ENCODE measurements around the gene VPS16.

The VPS16 gene

DNA sequence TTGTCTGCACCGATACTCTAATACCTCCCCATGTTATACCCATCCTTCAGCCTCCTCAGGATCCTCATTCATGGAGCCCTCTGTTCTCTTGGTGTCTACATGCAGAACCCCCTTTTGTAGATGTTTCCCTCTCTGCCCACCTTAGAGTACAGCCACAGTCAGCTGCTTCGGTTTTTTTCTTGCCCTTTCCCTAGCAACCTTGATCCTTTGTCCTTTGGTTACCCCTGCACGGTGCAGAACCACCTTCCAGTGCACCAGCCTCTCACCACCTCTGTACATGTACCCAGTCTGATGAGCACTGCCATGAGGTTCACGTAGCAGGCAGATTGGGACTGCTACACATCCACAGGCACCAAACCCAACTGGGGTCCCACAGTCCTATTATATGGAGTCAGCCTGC lies 7.3 kb downstream of the VPS16 start:
- no peak for TF ChIP-seq EZH2phosphoT487 (conservative IDR thresholded peaks at IDR 0.05; ENCODE audit: low read length)
- TF ChIP-seq, protein P1, sequence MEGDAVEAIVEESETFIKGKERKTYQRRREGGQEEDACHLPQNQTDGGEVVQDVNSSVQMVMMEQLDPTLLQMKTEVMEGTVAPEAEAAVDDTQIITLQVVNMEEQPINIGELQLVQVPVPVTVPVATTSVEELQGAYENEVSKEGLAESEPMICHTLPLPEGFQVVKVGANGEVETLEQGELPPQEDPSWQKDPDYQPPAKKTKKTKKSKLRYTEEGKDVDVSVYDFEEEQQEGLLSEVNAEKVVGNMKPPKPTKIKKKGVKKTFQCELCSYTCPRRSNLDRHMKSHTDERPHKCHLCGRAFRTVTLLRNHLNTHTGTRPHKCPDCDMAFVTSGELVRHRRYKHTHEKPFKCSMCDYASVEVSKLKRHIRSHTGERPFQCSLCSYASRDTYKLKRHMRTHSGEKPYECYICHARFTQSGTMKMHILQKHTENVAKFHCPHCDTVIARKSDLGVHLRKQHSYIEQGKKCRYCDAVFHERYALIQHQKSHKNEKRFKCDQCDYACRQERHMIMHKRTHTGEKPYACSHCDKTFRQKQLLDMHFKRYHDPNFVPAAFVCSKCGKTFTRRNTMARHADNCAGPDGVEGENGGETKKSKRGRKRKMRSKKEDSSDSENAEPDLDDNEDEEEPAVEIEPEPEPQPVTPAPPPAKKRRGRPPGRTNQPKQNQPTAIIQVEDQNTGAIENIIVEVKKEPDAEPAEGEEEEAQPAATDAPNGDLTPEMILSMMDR (IDR thresholded peaks at IDR 0.05; ENCODE audit: insufficient read depth, low read length, poor library complexity, severe bottlenecking), result no peak
- Histone ChIP-seq H3K9ac (ENCODE audit: low read length) (no peak overlapping the region), H3K36me3 (ENCODE audit: low read length) (no peaks in the 10 kb centered on the region)

DNA sequence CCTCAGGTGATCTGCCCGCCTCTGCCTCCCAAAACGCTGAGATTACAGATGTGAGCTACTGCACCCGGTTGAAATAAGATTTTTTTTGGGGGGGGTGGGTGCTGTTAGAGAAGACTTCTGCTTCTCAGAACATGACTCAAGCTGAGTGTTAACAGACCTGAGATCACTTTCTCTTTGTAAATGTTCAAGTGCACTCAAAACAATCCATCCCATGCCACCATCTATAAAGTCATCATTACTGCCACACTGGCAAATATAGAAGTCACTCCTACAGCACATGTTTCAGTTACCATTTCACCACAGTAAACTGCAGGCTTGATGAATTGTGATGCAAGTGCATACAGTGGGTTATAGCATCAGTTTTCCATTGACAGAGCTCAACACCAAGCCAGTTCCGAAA lies 9.0 kb downstream of the VPS16 start:
- Histone ChIP-seq H2AFZ (ENCODE audit: low read depth, low read length, severe bottlenecking) (no peak overlapping the region), H3F3A (ENCODE audit: insufficient read depth) (no peaks in the 10 kb centered on the region), H3K9me3 (ENCODE audit: insufficient read depth, low read length) (no peaks in the 10 kb centered on the region), H3K4me2 (ENCODE audit: low read depth, low read length, poor library complexity, severe bottlenecking) (no peak overlapping the region), H3K36me3 (ENCODE audit: low read length) (no peaks in the 10 kb centered on the region), H3K27ac (ENCODE audit: low read depth, low read length) (no peak overlapping the region), H3K4me3 (ENCODE audit: insufficient read depth, low read length, poor library complexity, severe bottlenecking) (no peak overlapping the region), H3K9me2 (replicated peaks; ENCODE audit: insufficient read depth, low read length) (no peaks in the 10 kb centered on the region), H3K79me2 (ENCODE audit: insufficient read depth, low read length) (no peaks in the 10 kb centered on the region), H4K20me1 (ENCODE audit: low read depth, low read length) (no peaks in the 10 kb centered on the region), H3K9ac (ENCODE audit: low read length) (no peak overlapping the region), H3K27me3 (ENCODE audit: low read length) (no peaks in the 10 kb centered on the region)
- TF ChIP-seq EZH2phosphoT487 (conservative IDR thresholded peaks at IDR 0.05; ENCODE audit: low read length), result no peak
- TF ChIP-seq, protein P1 (IDR thresholded peaks at IDR 0.05; ENCODE audit: insufficient read depth, low read length, poor library complexity, severe bottlenecking), result no peak

More for the DNA sequence above, 7.3 kb downstream of the VPS16 start:
- Histone ChIP-seq H3K9me3 (ENCODE audit: insufficient read depth, low read length) (no peaks in the 10 kb centered on the region), H3K4me3 (ENCODE audit: insufficient read depth, low read length, poor library complexity, severe bottlenecking) (no peak overlapping the region), H3K27ac (ENCODE audit: low read depth, low read length) (no peak overlapping the region), H4K20me1 (ENCODE audit: low read depth, low read length) (no peaks in the 10 kb centered on the region), H3F3A (ENCODE audit: insufficient read depth) (no peaks in the 10 kb centered on the region), H2AFZ (ENCODE audit: low read depth, low read length, severe bottlenecking) (no peak overlapping the region), H3K4me2 (ENCODE audit: low read depth, low read length, poor library complexity, severe bottlenecking) (no peak overlapping the region), H3K9me2 (replicated peaks; ENCODE audit: insufficient read depth, low read length) (no peaks in the 10 kb centered on the region), H3K79me2 (ENCODE audit: insufficient read depth, low read length) (no peaks in the 10 kb centered on the region), H3K27me3 (ENCODE audit: low read length) (no peaks in the 10 kb centered on the region)

DNA sequence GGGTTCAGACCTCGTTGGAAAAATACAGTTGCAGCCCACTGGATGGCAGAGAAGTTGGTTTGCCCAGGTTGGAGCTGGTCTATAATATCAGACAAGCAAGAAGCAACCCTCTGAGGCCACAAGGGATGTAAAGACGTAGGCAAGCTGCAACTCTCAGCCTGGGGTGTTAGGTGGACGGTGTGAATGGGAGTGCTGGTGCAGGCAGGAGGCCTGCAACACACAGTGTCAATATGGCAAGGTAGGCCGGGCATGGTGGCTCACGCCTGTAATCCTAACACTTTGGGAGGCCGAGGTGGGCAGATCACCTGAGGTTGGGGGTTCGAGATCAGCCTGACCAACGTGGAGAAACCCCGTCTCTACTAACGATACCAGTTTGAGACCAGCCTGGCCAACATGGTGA lies 10.5 kb downstream of the VPS16 start:
- Histone ChIP-seq H3K27me3 (ENCODE audit: low read length) (no peaks in the 10 kb centered on the region), H3K4me2 (ENCODE audit: low read depth, low read length, poor library complexity, severe bottlenecking) (no peak overlapping the region), H2AFZ (ENCODE audit: low read depth, low read length, severe bottlenecking) (no peak overlapping the region), H3K79me2 (ENCODE audit: insufficient read depth, low read length) (no peaks in the 10 kb centered on the region), H3K36me3 (ENCODE audit: low read length) (no peaks in the 10 kb centered on the region), H3K9me3 (ENCODE audit: insufficient read depth, low read length) (no peaks in the 10 kb centered on the region), H3K9ac (ENCODE audit: low read length) (no peak overlapping the region), H4K20me1 (ENCODE audit: low read depth, low read length) (no peaks in the 10 kb centered on the region), H3F3A (ENCODE audit: insufficient read depth) (no peaks in the 10 kb centered on the region), H3K9me2 (replicated peaks; ENCODE audit: insufficient read depth, low read length) (no peaks in the 10 kb centered on the region), H3K4me3 (ENCODE audit: insufficient read depth, low read length, poor library complexity, severe bottlenecking) (no peak overlapping the region), H3K27ac (ENCODE audit: low read depth, low read length) (no peak overlapping the region)
- TF ChIP-seq EZH2phosphoT487 (conservative IDR thresholded peaks at IDR 0.05; ENCODE audit: low read length), result no peak
- TF ChIP-seq, protein P1 (IDR thresholded peaks at IDR 0.05; ENCODE audit: insufficient read depth, low read length, poor library complexity, severe bottlenecking), result no peak

Data from SU-DHL-6 (cell line).